T-helper 1 cell treated with Interleukin-12 subunit alpha and Interleukin-12 subunit beta and Interleukin-4 antibody, amounts not matched to agents 30 ng/mL and 1 ng/mL, for 36 hours (primary cell): ENCODE data around the gene FAM53B. TPM values are rescaled to one million over a fixed set of nuclear protein-coding genes. Genes with fewer than 3 reads are reported as not detected.

Experiments
- intact Hi-C: fragments of 100-400 bp; cut with micrococcal nuclease; formaldehyde crosslinking; loops from one replicate; pipeline ENCODE4 v1.15.1; 2024
- total RNA-seq: library from RNA; stranded (reverse); gene quantifications from 2 replicates; pipeline ENCODE4 v1.2.3, GENCODE V29; 2022

FAM53B gene
- total RNA-seq, 1 donor from 2014 or later = 35.0 TPM

DNA sequence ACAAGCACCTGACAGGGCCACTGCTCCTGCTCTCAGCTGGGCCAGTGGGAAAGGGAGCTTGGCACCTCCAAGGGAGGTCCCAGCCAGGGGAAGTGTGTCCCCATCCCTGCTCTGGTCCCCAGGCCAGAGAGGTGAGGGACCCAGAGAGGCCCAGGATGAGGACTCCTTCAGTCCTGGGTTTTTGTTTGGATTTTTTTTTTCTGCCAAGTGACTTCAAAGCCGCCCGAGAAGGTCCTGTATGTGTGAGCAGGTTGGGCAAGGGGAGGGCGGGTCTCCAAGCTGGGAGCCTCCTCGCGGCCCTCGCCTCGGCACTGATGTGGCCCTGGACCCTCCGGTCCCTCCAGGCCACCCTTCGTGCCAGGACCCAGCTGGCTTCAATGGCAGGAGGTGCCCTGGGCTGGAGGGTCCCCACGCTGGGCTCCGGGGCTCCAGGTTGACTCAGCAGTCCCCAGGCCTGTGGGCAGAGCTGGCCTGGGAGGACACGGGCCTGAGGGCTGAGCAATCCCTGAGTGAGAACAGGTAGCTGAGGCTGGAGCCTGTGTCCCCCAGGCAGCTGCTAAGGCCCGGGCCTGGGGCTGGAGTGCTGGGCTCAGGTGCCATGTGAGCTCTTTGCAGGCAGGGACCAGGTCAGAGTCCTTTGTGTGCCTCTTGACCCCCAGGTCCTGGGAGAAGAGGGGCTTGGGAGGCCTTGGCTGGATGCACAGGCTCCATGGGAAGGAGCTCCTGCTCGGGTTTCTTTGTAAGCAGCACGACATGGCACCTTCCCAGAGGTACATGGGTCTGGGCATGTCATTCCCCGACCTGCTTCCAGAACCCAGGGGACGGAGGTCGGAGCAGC, 140.6 kb downstream of the FAM53B start:
- intact Hi-C loops = no loop called here

DNA sequence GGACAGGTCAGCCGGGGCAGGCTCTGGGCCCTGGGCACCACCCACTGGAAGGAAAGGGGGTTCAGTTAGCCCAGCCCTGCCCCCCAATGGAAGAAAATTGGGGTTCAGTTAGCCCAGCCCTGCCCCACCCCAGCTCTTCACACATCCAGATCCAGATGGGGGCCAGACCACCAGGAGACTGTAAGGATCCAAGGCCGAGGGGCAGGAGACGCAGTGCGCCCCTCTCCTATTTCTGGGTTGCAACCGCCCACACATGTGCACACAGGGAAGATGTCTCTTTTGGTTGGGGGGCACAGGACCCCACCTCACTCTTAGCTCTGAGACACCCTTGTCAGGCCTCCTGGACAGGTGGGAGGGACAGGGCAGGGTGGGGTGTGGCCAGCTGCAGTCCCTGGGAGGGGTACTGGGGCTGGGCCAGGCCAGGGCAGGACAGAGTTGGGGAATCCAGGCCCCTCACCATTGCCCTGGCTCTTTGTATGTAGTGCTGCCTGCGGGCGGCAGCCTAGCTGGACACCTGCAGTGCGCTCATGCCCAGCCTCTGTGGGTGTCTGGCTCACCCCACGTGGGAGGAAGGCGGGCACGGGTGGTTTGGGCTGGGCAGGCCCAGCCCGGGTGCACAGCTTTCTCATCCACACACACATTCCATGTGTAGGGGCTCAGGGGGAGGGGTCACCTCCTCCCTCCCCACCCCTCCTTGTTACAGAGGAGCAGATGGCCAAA, 141.4 kb downstream of the FAM53B start:
- intact Hi-C loops = no loop called here

DNA sequence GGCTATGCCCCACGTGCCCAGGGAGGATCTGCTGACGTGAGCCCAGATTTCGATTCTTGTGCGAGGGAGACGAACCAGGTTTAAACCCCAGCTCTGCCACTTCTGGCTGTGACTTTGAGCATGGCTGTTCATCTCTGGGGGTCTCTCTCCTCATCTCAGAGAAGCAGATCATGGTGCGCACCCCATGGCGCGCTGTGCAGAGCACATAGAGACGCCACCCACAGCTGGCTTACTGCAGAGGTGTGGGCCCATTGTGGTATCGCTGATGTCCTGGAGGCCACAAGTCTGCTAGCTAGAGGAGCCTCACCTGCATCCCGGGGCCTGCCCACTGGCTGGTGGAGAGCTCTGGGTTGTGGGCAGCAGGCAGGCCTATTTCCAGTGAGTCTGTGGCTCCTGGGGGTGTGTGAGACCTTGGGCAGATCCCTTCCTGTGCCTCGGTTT, 142.0 kb downstream of the FAM53B start:
- intact Hi-C loops = no loop called here

DNA sequence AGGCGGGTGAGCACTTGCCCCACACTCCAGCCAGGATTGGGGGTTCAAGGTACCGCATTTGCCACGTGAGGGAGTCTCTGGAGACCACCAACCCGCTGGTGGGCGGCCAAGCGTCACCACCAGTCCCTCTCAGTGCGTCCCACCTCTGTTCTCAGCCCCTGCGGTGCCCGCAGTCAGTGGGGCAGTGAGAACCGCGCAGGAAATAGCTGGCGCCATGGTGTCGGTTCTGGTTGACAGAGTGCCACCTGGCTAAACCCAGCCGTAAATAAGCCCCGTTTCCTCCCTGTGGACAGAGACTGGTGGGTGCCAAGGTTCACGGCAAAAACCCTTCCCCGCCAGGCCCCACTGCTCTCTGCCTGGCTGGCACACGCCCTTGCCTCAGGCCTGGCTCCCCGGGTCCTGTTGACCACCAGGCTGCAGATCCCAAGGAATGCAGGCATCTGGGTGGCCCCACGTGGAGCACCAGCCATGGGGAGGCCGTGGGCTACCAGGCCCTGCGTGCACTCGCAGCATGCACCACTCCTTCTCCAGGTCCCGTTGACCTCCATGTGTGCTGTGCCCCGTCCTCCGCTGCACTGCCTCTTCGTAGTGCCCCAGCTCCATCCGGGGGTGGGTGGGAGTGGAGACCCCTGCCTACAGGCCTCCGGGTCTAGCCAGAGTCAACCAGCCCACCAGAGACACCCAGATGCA, 142.6 kb downstream of the FAM53B start:
- intact Hi-C loops = no loop called here

DNA sequence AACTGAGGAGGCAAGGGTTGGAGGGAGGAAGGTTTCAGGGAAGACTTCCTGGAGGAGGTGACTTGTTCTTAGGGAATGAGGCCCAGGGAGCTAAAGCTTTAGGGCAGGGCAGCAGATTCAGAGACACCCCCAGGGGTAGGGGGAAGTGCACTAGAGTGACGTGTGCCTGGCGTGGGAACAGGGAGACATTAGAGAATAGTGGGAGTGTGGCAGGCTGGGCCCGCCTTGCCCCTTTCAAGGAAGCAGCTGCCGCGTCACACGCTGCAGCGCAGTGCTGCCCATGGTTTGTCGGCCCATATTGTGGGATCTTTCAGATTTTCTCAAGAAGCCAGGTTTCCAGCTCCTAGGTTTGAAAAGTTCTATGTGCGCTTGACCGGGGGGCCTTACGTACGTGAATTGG, 143.2 kb downstream of the FAM53B start:
- intact Hi-C loops = no loop called here

DNA sequence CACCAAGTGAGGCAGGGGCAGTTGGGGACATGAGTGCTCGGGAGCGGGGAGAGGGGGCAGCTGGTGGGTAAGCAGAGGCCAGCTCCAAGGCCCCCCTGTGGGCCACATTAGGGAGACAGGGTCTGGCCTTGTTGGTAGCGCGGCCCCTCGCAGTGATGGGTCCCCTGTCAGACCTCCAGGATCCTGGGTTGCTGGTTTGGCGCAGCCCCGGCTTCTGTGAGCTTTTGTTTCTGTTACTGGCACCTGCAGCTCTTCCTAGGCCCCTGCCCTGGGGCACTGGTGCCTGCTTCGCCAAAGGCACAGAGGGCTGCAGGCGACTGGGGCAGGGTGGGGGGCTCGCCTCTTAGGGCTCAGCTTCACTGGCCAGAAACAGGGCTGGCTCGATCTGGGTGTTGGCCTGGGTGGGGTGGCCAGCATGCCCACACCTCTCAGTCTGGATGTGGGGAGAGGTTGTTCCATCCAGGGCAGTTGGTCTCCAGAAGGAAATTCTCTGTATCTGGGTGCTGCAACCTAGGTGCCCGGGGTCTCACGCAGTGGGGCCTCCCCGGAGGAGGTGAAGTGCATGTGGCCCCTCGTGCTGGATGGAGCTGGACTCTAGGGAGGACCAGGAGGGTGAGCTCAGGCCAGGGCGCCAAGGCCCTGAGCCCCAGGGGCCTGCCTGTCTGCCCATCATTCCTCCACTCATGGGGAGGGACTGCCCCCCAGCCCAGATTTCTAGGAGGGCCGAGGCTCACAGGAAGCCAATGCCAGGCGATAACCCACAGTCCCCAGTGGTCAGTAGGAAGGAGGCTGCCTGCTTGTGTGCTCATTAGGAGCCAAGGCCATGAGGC, 143.9 kb downstream of the FAM53B start:
- intact Hi-C loops = no loop called here

DNA sequence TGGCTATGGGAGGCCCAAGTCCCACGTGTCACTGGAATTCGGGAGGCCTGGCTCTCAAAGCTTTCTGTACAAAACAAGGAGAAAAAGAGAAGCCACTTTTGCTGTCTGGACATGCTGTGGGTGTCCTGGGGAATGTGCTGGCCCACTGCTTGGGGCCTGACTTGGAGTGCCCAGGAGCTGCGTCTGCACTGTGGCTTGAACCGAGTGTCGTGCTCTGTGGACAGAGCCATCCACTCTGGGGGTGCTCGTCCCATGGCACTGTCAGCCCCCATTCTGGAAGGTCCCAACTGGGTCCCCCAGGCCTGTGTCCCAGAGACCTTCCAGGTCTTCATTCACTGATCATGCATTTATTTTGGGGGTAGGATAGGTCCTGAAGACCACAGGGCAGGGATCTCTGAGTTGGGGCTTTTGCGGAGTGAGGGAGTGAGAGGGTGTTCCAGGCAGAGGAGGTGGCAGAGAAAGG, 144.6 kb downstream of the FAM53B start:
- intact Hi-C loops = no loop called here

DNA sequence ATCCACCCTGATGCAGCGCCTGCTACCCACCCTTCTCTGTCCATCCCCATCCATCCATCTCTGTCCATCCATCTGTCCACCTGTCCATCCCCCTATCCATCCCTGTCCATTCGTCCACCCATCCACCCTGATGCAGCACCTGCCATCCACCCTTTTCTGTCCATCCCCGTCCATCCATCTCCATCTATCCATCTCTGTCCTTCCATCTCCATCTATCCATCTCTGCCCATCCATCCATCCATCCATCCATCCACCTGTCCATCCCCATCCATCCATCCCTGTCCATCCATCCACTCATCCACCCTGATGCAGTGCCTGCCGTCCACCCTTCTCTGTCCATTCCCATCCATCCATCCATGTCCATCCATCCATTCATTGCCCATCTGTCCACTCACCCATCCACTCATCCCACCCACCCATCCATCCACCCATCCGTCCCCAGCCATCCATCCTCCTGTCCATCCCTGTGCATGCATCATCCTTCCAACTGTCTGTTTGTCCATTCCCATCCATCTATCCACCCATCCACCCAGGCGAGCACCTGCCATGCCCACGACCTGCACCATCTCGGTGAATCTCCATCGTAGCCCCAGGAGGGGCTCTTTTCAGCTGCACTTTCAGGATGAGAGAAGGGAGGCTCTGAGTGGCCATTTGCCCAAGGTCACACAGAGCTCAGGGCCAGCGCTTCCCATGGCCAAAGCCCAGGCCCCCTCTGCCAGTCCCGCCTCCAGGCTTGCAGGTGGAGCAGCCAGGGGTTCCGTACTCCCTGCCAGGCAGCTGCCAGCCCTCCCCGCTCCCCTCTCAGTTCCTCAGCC, 145.2 kb downstream of the FAM53B start:
- intact Hi-C loops = no loop called here

DNA sequence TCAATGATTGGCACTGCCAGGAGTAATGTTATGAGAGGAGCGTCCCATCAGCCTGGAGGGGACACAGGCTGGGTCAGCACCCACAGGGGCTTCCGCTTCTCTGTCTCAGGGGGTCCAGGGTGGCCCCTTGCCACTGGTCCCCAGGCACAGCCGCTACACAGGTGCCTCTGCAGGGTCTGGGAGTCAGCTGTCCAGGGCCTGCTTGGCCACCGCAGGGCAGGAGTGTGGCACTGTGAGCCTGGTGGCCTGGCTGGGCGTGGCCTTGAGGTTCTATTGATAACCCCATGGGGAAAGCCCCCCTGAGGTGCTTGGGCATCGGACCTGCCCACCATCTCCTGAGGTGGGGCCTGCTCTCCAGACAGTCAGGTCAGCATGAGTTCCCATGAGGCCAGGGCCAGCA, 146.0 kb downstream of the FAM53B start:
- intact Hi-C loops = no loop called here

DNA sequence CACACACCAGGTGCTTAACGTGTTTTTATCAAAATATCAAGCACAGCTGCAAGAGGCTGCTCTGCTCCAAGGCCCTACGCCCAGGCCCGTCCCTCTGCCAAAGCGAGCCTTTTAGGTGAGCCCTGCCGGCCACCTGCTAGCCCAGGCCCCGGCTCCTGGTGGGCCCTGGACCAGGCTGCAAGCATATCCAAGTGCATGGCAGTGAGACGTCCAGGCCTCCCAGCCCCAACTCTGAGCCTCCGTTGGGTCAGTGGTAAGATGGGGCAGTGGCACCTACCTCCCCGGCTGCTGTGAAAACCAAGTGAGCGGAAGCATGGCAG, 146.4 kb downstream of the FAM53B start:
- intact Hi-C loops = no loop called here

DNA sequence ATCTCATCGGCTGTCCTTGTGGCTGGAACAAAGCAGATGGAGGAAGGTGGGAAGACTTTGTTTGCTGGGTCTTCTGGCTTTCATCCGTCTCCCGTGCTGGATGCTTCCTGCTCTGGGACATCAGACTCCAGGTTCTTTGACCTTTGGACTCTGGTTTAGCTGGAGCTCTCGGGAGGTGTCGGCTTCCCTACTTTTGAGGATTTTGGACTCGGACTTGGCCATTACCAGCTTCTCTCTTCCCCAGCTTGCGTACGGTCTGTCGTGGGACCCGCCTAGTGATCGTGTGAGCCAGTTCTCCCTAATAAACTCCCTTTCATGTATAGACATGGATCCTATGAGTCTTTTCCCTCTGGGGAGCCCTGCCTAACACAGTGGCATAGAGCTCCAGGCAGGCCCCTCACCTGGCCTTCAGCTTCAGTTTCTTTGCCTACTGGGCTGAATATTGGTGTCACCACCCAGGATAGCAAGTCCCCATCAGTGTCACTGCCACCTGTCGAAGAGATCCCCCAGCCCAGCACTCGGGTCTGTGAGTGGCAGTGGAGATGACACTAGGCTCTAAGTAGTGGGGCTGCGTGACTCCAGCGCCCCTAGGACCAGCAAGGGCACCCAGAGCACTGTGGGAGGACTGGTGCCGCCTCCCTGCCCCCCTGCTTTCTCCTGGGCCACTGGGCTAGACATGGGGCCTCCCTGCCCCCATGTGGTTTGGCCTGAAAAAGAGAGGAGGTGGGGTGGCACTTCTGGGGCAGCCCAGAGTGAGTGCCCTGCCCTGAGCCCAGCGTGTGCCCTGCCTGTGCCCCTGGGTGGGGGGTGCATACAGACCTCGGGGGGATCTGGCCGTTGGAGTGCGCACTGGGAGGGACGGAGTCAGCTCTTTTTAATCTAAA, 147.0 kb downstream of the FAM53B start:
- intact Hi-C loops = no loop called here

DNA sequence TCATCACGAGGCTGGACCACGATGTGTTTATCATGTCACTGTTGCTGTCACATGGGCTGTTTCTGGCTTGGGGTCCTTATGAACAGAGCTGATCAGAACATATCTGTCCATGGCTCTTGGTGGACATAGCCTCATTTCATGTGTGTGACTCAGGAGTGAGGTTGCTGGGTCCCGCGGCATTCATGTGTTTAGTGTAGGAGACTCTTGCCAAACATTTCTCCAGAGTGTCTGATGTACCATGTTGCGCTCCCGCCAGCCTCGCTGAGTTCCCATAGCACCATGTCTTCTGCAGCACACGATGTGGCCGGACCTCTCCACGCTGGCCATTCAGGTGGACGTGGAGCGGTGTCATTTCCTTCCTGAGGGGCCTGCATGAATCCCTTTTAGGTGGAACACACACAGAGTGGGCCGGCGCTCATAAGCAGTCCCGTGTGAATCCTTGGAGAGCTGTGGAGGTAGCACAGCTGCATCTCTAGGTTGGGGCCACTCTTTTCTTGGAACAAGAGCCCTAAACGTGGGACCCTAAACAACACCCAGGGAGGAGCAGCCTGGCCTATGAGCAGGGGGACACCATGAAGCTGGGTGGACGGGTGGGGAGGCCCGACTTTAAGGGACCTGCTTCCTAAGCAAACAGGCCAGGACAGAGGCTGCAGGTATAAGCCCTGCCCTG, 147.9 kb downstream of the FAM53B start:
- intact Hi-C loops = no loop called here

DNA sequence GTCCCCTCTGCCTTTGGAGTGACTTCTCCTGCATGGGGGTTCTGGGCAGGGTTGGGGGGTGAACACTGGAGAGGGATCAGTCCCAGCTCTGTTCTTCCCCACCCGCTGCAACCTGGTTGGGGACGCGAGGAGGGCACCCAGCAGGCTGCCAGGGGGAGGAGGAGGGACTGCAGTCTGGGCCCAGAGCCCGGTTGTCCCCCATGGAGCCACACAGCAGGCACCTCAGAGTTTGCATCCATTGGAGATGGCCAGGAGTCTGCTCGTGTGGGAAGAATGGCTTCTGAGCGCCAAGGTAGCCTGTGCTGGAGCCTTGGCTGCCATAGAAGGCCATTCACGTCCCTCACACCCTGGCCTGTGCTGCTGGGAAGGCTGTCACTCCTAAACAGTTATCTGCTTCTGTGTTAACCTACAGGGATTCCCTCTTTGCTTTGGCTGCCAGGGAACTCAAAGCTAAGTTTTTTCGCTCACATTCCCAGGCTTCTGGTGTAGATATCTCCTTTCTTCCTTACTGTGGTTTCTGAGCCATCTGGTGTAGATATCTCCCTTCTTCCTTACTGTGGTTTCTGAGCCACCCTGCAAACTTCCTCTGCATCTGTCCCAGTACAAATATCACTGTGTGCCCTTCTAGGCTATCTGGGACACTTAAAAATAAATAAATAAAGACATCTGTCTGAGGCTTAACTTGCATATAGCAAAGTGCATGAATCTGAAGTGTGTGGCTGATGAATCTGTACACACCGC, 148.9 kb downstream of the FAM53B start:
- intact Hi-C loops = no loop called here

DNA sequence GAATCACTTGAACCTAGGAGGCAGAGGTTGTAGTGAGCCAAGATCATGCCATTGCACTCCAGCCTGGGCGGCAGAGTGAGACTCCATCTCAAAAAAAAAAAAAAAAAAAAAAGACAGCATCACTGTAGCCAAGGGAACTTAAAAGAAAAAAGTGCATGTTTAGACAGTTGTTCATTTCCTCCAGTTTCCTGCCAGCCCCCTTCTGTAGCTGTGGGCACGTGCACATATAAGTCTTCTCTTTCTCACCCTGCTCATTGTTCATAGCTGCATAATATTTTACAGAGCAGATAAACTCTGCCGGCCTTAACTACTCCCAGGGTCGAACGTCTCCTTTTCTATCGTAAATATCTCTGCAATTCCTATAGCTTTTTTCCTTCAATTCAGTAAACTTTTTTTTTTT, 149.9 kb downstream of the FAM53B start:
- intact Hi-C loops = no loop called here

DNA sequence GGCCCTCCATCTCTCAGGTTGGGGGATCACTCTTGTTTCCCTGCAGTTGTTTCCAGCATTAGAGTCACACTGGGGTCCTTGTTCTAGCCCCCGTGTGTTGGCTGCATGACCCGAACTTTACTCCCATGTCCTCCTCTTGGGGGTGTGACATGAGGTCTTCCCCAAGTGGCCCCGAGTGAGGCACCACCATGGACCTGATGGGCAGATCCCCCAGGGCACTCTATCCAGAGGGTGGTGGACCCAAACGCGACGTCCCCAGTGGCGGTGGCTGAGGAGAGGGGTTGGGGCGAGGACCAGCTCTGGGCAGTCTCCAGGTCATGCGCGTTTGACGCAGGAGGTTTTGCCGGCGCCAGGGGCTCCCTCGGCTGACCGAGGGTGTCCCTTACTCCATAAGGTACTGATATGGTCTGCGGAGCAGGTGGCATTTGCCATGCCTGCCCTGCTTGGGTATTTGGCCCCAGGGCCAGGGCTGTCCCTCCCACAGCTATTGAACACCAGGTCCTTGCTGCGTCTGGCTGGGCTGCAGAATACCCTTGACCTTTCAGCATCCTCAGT, 150.7 kb downstream of the FAM53B start:
- intact Hi-C loops = no loop called here

DNA sequence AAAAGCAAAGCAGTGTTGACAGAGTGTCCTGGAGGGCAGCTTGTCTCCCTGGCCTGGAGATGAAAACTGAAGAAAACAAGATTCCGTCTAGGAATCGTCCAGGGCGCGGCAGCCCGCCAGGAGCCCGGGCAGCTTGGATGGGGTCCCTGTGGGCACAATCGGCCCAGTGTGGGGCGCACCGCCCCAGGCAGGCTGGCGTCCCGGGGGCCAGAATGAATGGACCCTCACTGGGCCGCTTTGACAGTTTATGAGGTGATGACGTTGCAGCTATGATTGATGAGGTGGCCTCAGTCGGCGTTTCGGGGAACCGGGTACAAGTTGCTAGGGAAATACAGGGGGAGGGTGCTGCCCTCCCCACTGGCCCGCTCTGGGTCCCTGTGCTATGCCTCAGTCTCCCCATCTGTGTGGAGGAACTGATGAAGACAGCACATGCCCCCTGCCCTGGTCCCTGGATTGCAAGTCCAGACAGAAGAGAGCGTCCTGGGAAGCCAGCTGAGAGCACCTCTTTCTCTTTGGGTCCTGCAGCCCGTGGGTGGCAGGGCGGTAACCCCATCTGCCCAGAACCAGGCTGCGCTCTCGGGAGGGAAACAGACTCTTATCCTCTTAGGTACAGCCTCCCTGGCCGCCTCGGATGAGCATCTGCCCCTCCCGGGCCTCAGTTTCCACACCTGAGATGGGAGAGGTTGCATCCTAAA, 151.3 kb downstream of the FAM53B start:
- intact Hi-C loops = no loop called here

DNA sequence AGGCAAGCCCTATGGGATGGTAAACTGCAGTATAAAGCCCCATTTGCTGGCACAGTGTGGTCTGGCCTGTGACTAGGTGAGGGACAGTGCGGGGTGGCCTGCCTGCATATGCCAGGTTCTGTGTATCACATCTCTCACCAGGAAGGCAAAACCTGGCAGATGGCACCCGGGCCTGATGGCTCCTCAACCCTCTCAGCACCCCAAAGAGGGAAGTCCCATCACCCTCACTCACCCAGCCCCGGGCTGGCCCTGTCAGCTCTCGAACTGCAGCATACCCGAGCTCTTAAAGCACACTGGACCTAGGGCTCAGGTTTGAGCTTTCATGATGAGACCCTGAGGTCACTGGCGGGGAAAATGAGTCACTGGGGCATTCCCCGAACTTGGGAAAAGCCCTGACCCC, 152.1 kb downstream of the FAM53B start:
- intact Hi-C loops = no loop called here
